ENCODE results near the gene GAK. TPM values are rescaled to one million over a fixed set of nuclear protein-coding genes. Genes with fewer than 3 reads are reported as not detected.

Gene GAK
- total and polyA plus RNA-seq, 2 of the 13 experiments (the other 11 are each of a cell fraction or from before 2014, with no cell fraction given) = 17.5 to 44.3 TPM

DNA sequence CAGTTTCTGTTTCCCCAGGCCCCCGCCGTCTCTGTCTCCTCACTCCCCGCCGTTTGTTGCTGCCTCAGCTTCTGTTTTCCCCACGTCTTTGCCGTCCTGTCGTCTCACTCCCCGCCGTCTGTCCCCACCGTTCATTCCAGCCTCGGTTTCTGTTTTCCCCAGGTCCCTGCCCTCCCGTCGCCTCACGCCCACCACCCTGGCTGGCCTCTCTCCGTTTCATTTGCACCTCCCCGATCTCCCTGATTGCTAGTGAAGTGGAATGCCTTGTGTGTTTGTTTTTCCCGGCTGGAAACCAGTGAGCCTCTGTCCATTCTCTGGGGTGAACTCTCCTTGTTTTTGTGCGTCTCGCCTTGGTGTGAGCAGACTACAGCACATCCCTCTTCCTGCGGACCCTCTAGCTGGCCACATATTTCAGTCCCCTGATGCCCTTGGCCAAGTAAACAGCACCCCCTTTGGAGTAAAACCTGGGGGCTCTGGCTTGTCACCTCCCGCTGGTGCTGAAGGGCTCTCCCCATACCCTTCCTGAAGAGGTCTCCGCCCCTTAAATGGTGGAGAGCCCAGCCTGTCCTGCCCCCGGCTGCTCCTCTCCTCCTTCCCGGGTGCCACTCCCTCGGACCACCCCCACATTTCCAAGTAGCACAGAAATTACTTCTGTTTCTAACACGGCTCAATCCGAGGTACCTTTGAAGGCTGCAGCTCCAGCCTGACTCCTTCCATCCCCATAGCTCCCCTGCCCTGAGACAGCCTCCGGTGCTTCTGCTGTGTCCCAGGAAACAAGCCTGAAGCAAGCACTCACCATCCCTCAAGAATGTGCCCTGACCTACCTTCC, 13.4 kb upstream of the GAK start (continued):
- TF ChIP-seq, protein P1, sequence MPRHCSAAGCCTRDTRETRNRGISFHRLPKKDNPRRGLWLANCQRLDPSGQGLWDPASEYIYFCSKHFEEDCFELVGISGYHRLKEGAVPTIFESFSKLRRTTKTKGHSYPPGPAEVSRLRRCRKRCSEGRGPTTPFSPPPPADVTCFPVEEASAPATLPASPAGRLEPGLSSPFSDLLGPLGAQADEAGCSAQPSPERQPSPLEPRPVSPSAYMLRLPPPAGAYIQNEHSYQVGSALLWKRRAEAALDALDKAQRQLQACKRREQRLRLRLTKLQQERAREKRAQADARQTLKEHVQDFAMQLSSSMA (CRISPR knock-in tag; IDR thresholded peaks at IDR 0.05) = no peak
- TF ChIP-seq ZNF891 (CRISPR knock-in tag; IDR thresholded peaks at IDR 0.05) (0 out of 2 replicates have a peak, but pooled peaks have one; percentile 25), ZMYM3 (CRISPR knock-in tag; IDR thresholded peaks at IDR 0.05) (no peak), DPF2 (CRISPR knock-in tag; IDR thresholded peaks at IDR 0.05; ENCODE audit: borderline replicate concordance, low read depth) (no peak), FOSL1 (CRISPR knock-in tag; IDR thresholded peaks at IDR 0.05; ENCODE audit: borderline replicate concordance) (no peak), PPARG (CRISPR knock-in tag; conservative IDR thresholded peaks at IDR 0.05) (no peak), PAF1 (CRISPR knock-in tag; IDR thresholded peaks at IDR 0.05) (no peak), ZNF468 (CRISPR knock-in tag; IDR thresholded peaks at IDR 0.05) (no peak), TBX2 (CRISPR knock-in tag; IDR thresholded peaks at IDR 0.05; ENCODE audit: borderline replicate concordance) (0 out of 2 replicates have a peak, but pooled peaks have one; percentile 19)
- TF ChIP-seq, protein P2, sequence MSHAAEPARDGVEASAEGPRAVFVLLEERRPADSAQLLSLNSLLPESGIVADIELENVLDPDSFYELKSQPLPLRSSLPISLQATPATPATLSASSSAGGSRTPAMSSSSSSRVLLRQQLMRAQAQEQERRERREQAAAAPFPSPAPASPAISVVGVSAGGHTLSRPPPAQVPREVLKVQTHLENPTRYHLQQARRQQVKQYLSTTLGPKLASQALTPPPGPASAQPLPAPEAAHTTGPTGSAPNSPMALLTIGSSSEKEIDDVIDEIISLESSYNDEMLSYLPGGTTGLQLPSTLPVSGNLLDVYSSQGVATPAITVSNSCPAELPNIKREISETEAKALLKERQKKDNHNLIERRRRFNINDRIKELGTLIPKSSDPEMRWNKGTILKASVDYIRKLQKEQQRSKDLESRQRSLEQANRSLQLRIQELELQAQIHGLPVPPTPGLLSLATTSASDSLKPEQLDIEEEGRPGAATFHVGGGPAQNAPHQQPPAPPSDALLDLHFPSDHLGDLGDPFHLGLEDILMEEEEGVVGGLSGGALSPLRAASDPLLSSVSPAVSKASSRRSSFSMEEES (CRISPR knock-in tag; IDR thresholded peaks at IDR 0.05) = no peak
- TF ChIP-seq, protein P3, sequence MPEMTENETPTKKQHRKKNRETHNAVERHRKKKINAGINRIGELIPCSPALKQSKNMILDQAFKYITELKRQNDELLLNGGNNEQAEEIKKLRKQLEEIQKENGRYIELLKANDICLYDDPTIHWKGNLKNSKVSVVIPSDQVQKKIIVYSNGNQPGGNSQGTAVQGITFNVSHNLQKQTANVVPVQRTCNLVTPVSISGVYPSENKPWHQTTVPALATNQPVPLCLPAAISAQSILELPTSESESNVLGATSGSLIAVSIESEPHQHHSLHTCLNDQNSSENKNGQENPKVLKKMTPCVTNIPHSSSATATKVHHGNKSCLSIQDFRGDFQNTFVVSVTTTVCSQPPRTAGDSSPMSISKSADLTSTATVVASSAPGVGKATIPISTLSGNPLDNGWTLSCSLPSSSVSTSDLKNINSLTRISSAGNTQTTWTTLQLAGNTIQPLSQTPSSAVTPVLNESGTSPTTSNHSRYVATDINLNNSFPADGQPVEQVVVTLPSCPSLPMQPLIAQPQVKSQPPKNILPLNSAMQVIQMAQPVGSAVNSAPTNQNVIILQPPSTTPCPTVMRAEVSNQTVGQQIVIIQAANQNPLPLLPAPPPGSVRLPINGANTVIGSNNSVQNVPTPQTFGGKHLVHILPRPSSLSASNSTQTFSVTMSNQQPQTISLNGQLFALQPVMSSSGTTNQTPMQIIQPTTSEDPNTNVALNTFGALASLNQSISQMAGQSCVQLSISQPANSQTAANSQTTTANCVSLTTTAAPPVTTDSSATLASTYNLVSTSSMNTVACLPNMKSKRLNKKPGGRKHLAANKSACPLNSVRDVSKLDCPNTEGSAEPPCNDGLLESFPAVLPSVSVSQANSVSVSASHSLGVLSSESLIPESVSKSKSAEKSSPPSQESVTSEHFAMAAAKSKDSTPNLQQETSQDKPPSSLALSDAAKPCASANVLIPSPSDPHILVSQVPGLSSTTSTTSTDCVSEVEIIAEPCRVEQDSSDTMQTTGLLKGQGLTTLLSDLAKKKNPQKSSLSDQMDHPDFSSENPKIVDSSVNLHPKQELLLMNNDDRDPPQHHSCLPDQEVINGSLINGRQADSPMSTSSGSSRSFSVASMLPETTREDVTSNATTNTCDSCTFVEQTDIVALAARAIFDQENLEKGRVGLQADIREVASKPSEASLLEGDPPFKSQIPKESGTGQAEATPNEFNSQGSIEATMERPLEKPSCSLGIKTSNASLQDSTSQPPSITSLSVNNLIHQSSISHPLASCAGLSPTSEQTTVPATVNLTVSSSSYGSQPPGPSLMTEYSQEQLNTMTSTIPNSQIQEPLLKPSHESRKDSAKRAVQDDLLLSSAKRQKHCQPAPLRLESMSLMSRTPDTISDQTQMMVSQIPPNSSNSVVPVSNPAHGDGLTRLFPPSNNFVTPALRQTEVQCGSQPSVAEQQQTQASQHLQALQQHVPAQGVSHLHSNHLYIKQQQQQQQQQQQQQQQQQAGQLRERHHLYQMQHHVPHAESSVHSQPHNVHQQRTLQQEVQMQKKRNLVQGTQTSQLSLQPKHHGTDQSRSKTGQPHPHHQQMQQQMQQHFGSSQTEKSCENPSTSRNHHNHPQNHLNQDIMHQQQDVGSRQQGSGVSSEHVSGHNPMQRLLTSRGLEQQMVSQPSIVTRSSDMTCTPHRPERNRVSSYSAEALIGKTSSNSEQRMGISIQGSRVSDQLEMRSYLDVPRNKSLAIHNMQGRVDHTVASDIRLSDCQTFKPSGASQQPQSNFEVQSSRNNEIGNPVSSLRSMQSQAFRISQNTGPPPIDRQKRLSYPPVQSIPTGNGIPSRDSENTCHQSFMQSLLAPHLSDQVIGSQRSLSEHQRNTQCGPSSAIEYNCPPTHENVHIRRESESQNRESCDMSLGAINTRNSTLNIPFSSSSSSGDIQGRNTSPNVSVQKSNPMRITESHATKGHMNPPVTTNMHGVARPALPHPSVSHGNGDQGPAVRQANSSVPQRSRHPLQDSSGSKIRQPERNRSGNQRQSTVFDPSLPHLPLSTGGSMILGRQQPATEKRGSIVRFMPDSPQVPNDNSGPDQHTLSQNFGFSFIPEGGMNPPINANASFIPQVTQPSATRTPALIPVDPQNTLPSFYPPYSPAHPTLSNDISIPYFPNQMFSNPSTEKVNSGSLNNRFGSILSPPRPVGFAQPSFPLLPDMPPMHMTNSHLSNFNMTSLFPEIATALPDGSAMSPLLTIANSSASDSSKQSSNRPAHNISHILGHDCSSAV (CRISPR knock-in tag; IDR thresholded peaks at IDR 0.05; ENCODE audit: borderline replicate concordance) = no peak
- TF ChIP-seq, protein P4, sequence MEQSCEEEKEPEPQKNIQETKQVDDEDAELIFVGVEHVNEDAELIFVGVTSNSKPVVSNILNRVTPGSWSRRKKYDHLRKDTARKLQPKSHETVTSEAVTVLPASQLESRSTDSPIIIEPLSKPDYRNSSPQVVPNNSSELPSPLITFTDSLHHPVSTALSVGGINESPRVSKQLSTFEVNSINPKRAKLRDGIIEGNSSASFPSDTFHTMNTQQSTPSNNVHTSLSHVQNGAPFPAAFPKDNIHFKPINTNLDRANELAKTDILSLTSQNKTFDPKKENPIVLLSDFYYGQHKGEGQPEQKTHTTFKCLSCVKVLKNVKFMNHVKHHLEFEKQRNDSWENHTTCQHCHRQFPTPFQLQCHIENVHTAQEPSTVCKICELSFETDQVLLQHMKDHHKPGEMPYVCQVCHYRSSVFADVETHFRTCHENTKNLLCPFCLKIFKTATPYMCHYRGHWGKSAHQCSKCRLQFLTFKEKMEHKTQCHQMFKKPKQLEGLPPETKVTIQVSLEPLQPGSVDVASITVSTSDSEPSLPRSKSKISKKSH (CRISPR knock-in tag; IDR thresholded peaks at IDR 0.05; ENCODE audit: borderline replicate concordance) = no peak
- TF ChIP-seq, protein P5, sequence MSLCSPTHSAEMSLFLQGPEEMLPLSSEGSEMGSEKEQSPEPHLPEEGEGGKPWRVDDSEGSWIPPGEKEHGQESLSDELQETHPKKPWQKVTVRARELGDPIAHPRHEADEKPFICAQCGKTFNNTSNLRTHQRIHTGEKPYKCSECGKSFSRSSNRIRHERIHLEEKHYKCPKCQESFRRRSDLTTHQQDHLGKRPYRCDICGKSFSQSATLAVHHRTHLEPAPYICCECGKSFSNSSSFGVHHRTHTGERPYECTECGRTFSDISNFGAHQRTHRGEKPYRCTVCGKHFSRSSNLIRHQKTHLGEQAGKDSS (CRISPR knock-in tag; IDR thresholded peaks at IDR 0.05; ENCODE audit: borderline replicate concordance, low read depth) = peak; percentile 40; the same call in 1 of the 2 replicates
